ENCODE results near the gene UROC1.
"Not testable (repeated sequence)": the region's sequence is repeated elsewhere in the genome, so short reads cannot be mapped to it uniquely, and the experiment has no call there.

The UROC1 gene

DNA sequence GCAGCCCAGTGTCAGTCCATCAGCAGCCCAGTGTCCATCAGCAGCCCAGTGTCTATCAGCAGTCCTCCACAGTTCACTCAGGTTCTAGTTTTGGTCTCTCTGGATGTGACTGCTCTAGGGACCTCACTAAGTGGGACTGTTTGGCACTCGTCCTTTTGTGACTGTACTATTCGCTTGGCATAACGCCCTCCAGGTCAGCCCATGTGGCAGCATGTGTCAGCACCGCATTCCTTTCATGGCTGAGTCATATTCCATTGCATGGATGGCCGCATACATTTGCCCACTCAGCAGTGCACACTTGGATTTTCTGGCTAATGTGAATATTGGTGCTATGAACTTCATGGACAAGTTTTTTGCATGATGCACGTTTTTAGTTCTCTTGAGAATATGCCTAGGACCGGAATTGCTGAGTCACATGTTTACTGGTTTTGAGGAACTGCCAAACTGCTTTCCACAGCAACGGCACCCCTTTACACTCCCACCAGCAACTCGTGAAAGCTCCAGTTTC lies 22.8 kb upstream of the UROC1 start:
- Histone ChIP-seq H3K4me3 (ENCODE audit: low read depth in 1 of 5, low read length in 5 of 5) (no peak overlapping the region), H3K9ac (ENCODE audit: low read length in 5 of 5) (no peak overlapping the region), H3K4me1 (ENCODE audit: control insufficient read depth in 5 of 5, insufficient read depth in 5 of 5, low read length in 5 of 5) (peaks cover 3 to 29% (median 14%) of the 10 kb centered on the region in 5 donors), H3K27me3 (ENCODE audit: control insufficient read depth in 5 of 5, insufficient read depth in 4 of 5, low read length in 5 of 5) (peaks cover 18 to 43% (median 32%) of the 10 kb centered on the region in 5 donors), H3K27ac (ENCODE audit: low read depth, low read length) (no peak overlapping the region), H3K36me3 (ENCODE audit: control insufficient read depth in 5 of 5, insufficient read depth in 5 of 5, low read length in 5 of 5) (no peaks in the 10 kb centered on the region), H3K9me3 (ENCODE audit: control insufficient read depth in 5 of 5, low read length in 5 of 5) (no peaks in the 10 kb centered on the region)

DNA sequence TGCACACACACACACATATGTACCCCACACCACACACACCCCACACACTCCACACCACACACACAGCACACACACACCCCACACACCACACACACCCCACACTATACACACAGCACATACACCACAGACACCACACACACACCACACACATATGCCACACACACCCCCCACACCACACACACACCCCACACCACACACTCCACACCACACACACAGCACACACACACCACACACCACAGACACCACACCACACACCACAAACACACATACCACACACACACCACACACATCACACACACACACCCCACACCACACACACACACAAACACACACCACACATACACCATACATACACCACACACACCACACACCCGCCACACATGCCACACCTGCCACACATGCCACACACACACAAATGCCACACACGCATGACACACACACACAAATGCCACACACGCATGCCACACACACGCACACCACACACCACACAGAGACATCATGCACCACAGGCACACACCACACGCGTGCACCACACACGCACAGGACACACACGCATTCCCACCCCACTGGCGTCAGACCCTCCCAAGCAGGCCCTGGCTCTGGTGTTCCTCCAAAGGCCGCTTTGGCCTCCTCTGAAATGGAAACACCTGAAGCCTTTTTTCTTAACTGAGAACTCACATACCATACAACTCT lies 22.1 kb upstream of the UROC1 start:
- H3K9ac ChIP-seq (ENCODE audit: low read length in 5 of 5) = no peak overlapping the region
- H3K27me3 ChIP-seq (ENCODE audit: control insufficient read depth in 5 of 5, insufficient read depth in 4 of 5, low read length in 5 of 5) = peaks cover 18 to 48% (median 32%) of the 10 kb centered on the region in 5 donors
- H3K27ac ChIP-seq (ENCODE audit: low read depth, low read length) = no peak overlapping the region
- no peaks in the 10 kb centered on the region for H3K36me3 ChIP-seq (ENCODE audit: control insufficient read depth in 5 of 5, insufficient read depth in 5 of 5, low read length in 5 of 5)
- H3K9me3 ChIP-seq (ENCODE audit: control insufficient read depth in 5 of 5, low read length in 5 of 5) = no peaks in the 10 kb centered on the region
- peaks cover 3 to 29% (median 14%) of the 10 kb centered on the region in 5 donors for H3K4me1 ChIP-seq (ENCODE audit: control insufficient read depth in 5 of 5, insufficient read depth in 5 of 5, low read length in 5 of 5)
- H3K4me3 ChIP-seq (ENCODE audit: low read depth in 1 of 5, low read length in 5 of 5) = no peak overlapping the region

DNA sequence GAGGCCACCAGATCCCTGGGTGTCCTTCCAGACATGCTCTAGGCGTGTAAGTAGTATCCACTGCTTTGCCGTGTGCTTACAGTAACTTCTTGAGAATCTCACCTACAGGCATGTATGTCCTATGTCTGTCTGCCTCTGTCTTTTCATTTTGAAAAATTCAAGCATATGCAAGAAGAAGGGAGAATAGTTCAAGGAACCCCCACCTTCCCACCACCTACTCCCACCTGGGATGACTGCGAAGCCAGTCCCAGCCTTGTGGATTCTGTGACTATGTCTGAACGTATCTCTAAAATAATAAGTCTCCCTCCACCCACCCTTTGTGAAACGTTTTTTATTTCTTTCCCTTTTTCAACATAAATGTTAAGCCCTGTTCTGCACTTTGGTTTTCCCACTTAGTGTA lies 21.4 kb upstream of the UROC1 start:
- Histone ChIP-seq H3K27ac (ENCODE audit: low read depth, low read length) (no peak overlapping the region), H3K4me3 (ENCODE audit: low read depth in 1 of 5, low read length in 5 of 5) (no peak overlapping the region), H3K27me3 (ENCODE audit: control insufficient read depth in 5 of 5, insufficient read depth in 4 of 5, low read length in 5 of 5) (peaks cover 18 to 51% (median 32%) of the 10 kb centered on the region in 5 donors), H3K9me3 (ENCODE audit: control insufficient read depth in 5 of 5, low read length in 5 of 5) (no peaks in the 10 kb centered on the region), H3K9ac (ENCODE audit: low read length in 5 of 5) (no peak overlapping the region), H3K4me1 (ENCODE audit: control insufficient read depth in 5 of 5, insufficient read depth in 5 of 5, low read length in 5 of 5) (peaks cover 3 to 29% (median 14%) of the 10 kb centered on the region in 5 donors), H3K36me3 (ENCODE audit: control insufficient read depth in 5 of 5, insufficient read depth in 5 of 5, low read length in 5 of 5) (no peaks in the 10 kb centered on the region)

DNA sequence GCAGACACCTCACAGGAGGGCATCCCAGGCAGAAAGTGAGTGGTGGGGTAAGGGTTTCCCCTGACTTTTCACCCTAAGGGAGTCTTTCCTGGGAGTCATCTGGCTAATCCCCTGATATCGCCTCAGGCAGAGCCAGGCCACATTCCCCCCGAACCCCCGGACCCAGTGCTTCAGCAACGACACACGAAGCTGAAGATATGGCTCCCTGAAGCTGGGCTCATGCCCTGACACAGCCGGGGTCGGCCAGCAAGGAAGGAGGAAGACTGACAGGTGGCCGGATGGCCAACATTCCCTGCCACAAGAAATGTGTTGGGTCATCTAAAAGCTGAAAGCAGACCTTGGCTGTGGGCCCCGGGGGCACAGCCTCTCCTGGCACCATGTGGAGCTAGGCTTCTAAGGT lies 20.7 kb upstream of the UROC1 start:
- peaks cover 18 to 47% (median 29%) of the 10 kb centered on the region in 5 donors for H3K27me3 ChIP-seq (ENCODE audit: control insufficient read depth in 5 of 5, insufficient read depth in 4 of 5, low read length in 5 of 5)
- H3K9me3 ChIP-seq (ENCODE audit: control insufficient read depth in 5 of 5, low read length in 5 of 5) = no peaks in the 10 kb centered on the region
- H3K4me3 ChIP-seq (ENCODE audit: low read depth in 1 of 5, low read length in 5 of 5) = no peak overlapping the region
- H3K36me3 ChIP-seq (ENCODE audit: control insufficient read depth in 5 of 5, insufficient read depth in 5 of 5, low read length in 5 of 5) = no peaks in the 10 kb centered on the region
- no peak overlapping the region for H3K27ac ChIP-seq (ENCODE audit: low read depth, low read length)
- no peak overlapping the region for H3K9ac ChIP-seq (ENCODE audit: low read length in 5 of 5)
- H3K4me1 ChIP-seq (ENCODE audit: control insufficient read depth in 5 of 5, insufficient read depth in 5 of 5, low read length in 5 of 5) = peaks cover 3 to 29% (median 14%) of the 10 kb centered on the region in 5 donors

DNA sequence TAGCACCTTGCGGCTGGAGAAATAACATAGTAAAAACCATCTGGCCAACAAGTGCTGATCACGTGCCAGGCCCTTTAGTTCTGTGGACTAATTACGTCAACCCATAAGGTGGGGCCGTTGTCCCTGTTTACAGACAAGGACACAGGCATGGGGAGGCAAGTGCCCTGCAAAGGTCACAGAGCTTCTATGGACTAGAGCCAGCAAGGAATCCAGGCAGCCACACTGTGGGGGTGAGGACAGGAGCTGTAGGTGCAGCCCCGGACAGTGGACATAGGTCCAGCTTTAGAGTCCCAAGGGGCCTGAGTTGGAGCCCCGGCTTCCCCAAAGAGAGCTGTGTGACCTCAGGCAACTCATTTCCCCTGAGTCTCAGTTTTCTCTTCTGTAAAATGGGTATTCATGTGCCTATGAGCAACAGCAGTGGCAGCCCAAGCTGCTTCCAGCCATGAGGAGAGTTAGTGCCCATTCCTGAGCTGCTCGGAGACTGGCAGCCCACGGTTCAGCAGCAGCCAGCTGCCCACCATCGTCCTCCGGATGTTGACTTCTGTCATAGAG lies 20.2 kb upstream of the UROC1 start:
- Histone ChIP-seq H3K36me3 (ENCODE audit: control insufficient read depth in 5 of 5, insufficient read depth in 5 of 5, low read length in 5 of 5) (no peaks in the 10 kb centered on the region), H3K27ac (ENCODE audit: low read depth, low read length) (no peak overlapping the region), H3K9me3 (ENCODE audit: control insufficient read depth in 5 of 5, low read length in 5 of 5) (no peaks in the 10 kb centered on the region), H3K27me3 (ENCODE audit: control insufficient read depth in 5 of 5, insufficient read depth in 4 of 5, low read length in 5 of 5) (peaks cover 18 to 44% (median 29%) of the 10 kb centered on the region in 5 donors), H3K4me3 (ENCODE audit: low read depth in 1 of 5, low read length in 5 of 5) (no peak overlapping the region), H3K9ac (ENCODE audit: low read length in 5 of 5) (no peak overlapping the region), H3K4me1 (ENCODE audit: control insufficient read depth in 5 of 5, insufficient read depth in 5 of 5, low read length in 5 of 5) (peaks cover 3 to 29% (median 14%) of the 10 kb centered on the region in 5 donors)

DNA sequence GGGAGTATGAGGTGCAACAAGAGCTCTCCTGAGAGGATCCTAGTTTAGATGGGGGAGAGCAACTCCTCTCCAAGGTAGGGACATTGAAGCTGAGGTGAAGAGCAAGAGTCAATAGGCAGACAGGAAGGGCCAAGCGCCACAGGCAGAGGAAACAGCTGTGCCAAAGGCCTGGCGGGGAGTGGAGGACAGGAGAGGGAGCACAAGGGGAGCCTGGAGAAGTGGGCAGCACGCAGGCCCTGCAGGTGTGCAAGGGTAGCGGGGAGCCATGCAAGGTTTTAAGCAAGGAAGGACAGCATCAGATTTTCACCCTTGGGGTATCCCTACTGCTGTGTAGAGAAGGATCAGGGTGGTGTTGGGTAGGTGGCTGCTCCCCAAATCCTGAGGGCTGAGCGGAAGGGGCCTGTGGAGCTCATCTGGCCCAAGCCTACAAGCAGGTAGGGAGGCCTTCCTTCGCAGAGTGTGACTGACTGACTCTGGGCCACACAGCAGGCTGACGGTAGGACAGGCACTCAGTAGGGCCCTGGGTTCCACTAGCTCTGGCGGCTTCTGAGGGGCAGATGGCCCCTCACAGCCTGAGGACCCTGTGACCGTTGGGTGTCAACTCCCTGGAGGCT lies 19.6 kb upstream of the UROC1 start:
- Histone ChIP-seq H3K9ac (ENCODE audit: low read length in 5 of 5) (no peak overlapping the region), H3K27me3 (ENCODE audit: control insufficient read depth in 5 of 5, insufficient read depth in 4 of 5, low read length in 5 of 5) (peaks cover 18 to 38% (median 29%) of the 10 kb centered on the region in 5 donors), H3K27ac (ENCODE audit: low read depth, low read length) (no peak overlapping the region), H3K9me3 (ENCODE audit: control insufficient read depth in 5 of 5, low read length in 5 of 5) (no peaks in the 10 kb centered on the region), H3K4me1 (ENCODE audit: control insufficient read depth in 5 of 5, insufficient read depth in 5 of 5, low read length in 5 of 5) (peaks cover 3 to 29% (median 14%) of the 10 kb centered on the region in 5 donors), H3K36me3 (ENCODE audit: control insufficient read depth in 5 of 5, insufficient read depth in 5 of 5, low read length in 5 of 5) (no peaks in the 10 kb centered on the region), H3K4me3 (ENCODE audit: low read depth in 1 of 5, low read length in 5 of 5) (no peak overlapping the region)

DNA sequence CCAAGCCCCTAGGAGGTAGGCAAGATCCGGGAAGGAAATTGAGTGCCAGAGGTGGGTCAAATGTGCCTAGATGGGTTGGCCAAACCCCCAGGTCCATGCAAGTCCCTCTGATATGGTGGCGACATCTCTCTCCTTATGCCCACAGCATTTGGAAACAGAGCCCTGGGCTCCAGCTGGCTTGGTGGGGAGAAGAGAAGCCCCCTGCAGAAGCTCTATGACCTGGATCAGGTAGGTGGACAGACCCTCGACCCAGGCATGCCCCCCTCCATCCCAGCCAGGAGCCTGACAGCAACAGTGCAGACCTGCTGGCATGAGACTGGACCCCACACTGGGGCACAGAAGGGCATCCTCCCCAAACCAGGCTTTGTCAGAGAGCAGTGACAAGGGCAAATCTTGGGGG lies 18.6 kb upstream of the UROC1 start:
- Histone ChIP-seq H3K9ac (ENCODE audit: low read length in 5 of 5) (no peak overlapping the region), H3K27me3 (ENCODE audit: control insufficient read depth in 5 of 5, insufficient read depth in 4 of 5, low read length in 5 of 5) (peaks cover 12 to 37% (median 22%) of the 10 kb centered on the region in 5 donors), H3K36me3 (ENCODE audit: control insufficient read depth in 5 of 5, insufficient read depth in 5 of 5, low read length in 5 of 5) (no peaks in the 10 kb centered on the region), H3K27ac (ENCODE audit: low read depth, low read length) (no peak overlapping the region), H3K9me3 (ENCODE audit: control insufficient read depth in 5 of 5, low read length in 5 of 5) (no peaks in the 10 kb centered on the region), H3K4me3 (ENCODE audit: low read depth in 1 of 5, low read length in 5 of 5) (no peak overlapping the region), H3K4me1 (ENCODE audit: control insufficient read depth in 5 of 5, insufficient read depth in 5 of 5, low read length in 5 of 5) (peaks cover 3 to 18% (median 11%) of the 10 kb centered on the region in 5 donors)

DNA sequence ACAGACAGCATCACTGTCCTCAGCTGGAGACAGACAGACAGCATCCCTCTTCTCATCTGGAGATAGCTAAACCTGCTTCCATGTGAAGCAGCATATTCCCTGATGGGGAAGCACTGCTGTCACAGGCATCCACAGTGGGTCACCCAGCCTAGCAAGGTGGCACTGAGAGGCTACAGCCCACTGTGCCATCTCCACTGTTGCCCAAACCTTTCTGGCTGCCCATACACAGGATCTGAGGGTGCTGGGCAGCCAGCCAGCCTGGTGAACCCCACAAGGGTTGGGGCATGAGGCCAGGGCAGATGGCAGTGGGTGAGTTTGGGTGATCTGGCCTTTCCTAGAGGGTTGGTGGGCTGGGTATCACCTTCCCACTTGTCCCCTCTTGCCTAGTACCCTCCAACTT lies 18.1 kb upstream of the UROC1 start:
- H3K36me3 ChIP-seq (ENCODE audit: control insufficient read depth in 5 of 5, insufficient read depth in 5 of 5, low read length in 5 of 5) = no peaks in the 10 kb centered on the region
- no peaks in the 10 kb centered on the region for H3K9me3 ChIP-seq (ENCODE audit: control insufficient read depth in 5 of 5, low read length in 5 of 5)
- H3K9ac ChIP-seq (ENCODE audit: low read length in 5 of 5) = no peak overlapping the region
- H3K4me3 ChIP-seq (ENCODE audit: low read depth in 1 of 5, low read length in 5 of 5) = no peak overlapping the region
- no peak overlapping the region for H3K27ac ChIP-seq (ENCODE audit: low read depth, low read length)
- peaks cover 3 to 17% (median 7%) of the 10 kb centered on the region in 5 donors for H3K4me1 ChIP-seq (ENCODE audit: control insufficient read depth in 5 of 5, insufficient read depth in 5 of 5, low read length in 5 of 5)
- peaks cover 12 to 32% (median 19%) of the 10 kb centered on the region in 5 donors for H3K27me3 ChIP-seq (ENCODE audit: control insufficient read depth in 5 of 5, insufficient read depth in 4 of 5, low read length in 5 of 5)

DNA sequence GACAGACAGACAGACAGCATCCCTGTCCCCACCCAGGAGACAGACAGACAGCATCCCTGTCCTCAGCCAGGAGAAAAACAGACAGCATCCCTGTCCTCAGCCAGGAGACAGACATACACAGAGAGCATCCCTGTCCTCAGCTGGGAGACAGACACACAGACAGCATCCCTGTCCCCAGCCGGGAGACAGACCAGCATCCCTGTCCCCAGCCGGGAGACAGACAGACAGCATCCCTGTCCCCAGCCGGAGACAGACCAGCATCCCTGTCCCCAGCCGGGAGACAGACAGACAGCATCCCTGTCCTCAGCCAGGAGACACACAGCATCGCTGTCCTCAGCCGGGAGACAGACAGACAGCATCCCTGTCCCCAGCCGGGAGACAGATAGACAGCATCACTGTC lies 17.1 kb upstream of the UROC1 start:
- Histone ChIP-seq H3K27me3 (ENCODE audit: control insufficient read depth in 5 of 5, insufficient read depth in 4 of 5, low read length in 5 of 5) (peaks cover 12 to 29% (median 18%) of the 10 kb centered on the region in 5 donors), H3K4me1 (ENCODE audit: control insufficient read depth in 5 of 5, insufficient read depth in 5 of 5, low read length in 5 of 5) (peaks cover 0 to 17% (median under 1%) of the 10 kb centered on the region in 5 donors)
- H3K27ac ChIP-seq (ENCODE audit: low read depth, low read length); H3K4me3 ChIP-seq (ENCODE audit: low read depth in 1 of 5, low read length in 5 of 5); H3K9me3 ChIP-seq (ENCODE audit: control insufficient read depth in 5 of 5, low read length in 5 of 5); H3K36me3 ChIP-seq (ENCODE audit: control insufficient read depth in 5 of 5, insufficient read depth in 5 of 5, low read length in 5 of 5); H3K9ac ChIP-seq (ENCODE audit: low read length in 5 of 5): not testable (repeated sequence)

DNA sequence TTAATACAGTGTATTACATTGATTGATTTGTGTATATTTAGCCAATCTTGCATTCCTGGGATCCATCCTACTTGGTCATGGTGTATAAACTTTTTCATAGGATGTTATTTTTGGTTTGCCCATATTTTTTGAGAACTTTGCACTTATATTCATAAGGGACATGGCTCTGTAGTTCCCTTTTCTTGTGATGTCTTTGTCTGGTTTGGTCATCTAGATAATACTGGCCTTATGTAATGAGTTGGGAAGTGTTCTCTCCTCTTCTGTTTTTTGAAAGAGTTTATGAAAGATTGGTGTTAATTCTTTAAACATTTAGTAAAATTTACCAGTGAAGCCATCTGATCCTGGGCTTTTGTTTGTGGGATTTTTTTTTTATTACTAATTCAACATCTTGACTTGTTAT lies 15.9 kb upstream of the UROC1 start:
- no peak overlapping the region for H3K4me3 ChIP-seq (ENCODE audit: low read depth in 1 of 5, low read length in 5 of 5)
- H3K9ac ChIP-seq (ENCODE audit: low read length in 5 of 5) = no peak overlapping the region
- H3K27ac ChIP-seq (ENCODE audit: low read depth, low read length) = no peak overlapping the region
- H3K27me3 ChIP-seq (ENCODE audit: control insufficient read depth in 5 of 5, insufficient read depth in 4 of 5, low read length in 5 of 5) = peaks cover 12 to 29% (median 18%) of the 10 kb centered on the region in 5 donors
- peaks cover 0 to 20% (median 0%) of the 10 kb centered on the region in 5 donors for H3K4me1 ChIP-seq (ENCODE audit: control insufficient read depth in 5 of 5, insufficient read depth in 5 of 5, low read length in 5 of 5)
- H3K36me3 ChIP-seq (ENCODE audit: control insufficient read depth in 5 of 5, insufficient read depth in 5 of 5, low read length in 5 of 5) = no peaks in the 10 kb centered on the region
- H3K9me3 ChIP-seq (ENCODE audit: control insufficient read depth in 5 of 5, low read length in 5 of 5) = no peaks in the 10 kb centered on the region

Data from subcutaneous abdominal adipose tissue (tissue), 5 donors.